ENCODE measurements around the gene DMTF1. TPM values are rescaled to one million over a fixed set of nuclear protein-coding genes. Genes with fewer than 3 reads are reported as not detected.
"Not testable (repeated sequence)": the region's sequence is repeated elsewhere in the genome, so short reads cannot be mapped to it uniquely, and the experiment has no call there.

The DMTF1 gene
- total and polyA plus RNA-seq, 2 experiments from 2014 or later = 44.6 to 68.7 TPM

DNA sequence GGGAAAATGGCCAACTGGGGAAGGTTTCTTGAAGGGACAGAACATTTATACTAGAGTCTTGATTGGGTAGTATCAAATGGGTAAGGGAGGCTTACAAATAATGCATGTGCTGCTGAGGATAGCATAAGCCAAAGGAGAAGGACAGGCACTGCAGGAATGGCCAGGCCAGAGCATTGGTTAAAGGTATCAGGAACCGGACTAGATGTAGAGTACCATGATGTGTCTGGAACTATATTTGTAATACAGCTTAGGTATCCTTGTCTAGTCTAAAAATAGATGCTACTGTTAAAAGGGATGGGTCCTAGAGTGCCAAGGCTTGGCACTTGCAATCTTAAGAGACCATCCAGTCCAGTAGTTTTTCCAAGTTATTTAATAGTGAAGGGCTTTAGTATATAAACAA lies 47.0 kb downstream of the DMTF1 start:
- Histone ChIP-seq H3K9me3 (ENCODE audit: low read depth) (no peaks in the 10 kb centered on the region), H3K4me3 (no peak overlapping the region), H3K27me3 (no peaks in the 10 kb centered on the region), H3K27ac (peak overlapping the region; percentile 44), H3K4me1 (ENCODE audit: low read depth) (no peaks in the 10 kb centered on the region), H3K36me3 (peaks cover 41% of the 10 kb centered on the region)
- TF ChIP-seq, protein P1, sequence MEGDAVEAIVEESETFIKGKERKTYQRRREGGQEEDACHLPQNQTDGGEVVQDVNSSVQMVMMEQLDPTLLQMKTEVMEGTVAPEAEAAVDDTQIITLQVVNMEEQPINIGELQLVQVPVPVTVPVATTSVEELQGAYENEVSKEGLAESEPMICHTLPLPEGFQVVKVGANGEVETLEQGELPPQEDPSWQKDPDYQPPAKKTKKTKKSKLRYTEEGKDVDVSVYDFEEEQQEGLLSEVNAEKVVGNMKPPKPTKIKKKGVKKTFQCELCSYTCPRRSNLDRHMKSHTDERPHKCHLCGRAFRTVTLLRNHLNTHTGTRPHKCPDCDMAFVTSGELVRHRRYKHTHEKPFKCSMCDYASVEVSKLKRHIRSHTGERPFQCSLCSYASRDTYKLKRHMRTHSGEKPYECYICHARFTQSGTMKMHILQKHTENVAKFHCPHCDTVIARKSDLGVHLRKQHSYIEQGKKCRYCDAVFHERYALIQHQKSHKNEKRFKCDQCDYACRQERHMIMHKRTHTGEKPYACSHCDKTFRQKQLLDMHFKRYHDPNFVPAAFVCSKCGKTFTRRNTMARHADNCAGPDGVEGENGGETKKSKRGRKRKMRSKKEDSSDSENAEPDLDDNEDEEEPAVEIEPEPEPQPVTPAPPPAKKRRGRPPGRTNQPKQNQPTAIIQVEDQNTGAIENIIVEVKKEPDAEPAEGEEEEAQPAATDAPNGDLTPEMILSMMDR (IDR thresholded peaks at IDR 0.05; ENCODE audit: low read depth, low read length) = no peak
- no peak for DNase-seq (ENCODE audit: low read depth in 1 of 2, low spot score in 1 of 2)

DNA sequence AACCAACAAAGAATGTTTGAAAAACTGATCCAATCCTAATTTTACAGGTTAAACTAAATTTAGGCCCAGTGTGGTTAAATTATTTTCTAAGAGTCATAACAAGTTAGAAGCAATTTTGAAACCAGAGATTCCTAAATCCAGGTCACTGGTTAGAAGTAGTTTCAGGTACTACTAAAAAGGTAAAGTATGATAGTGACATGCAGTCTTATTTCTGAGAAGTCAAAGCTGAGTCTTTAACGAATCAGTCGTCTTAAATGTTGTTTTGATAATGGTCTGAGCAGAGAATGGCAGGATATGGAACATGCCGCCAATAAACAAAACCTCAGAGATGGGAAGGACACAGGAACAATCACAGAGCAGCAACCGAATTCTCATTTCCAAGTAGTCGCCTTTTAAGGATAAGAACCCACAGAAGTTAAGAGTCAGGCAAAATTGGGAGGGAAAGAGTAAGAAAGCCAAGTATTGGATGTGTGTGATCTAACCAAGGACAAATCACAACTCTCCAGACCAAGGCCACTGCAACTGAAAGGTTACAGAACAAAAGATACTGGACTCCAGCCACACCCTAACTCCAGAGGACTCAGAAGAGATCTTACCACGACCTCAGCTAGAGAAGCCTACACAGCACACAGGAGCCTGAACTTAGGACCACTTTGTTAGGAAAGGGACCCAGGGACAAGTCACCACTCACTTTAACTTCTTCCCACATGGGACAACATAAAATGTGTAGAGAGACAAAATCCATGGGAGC lies 47.6 kb downstream of the DMTF1 start:
- Histone ChIP-seq H3K27me3 (no peaks in the 10 kb centered on the region), H3K4me3 (no peak overlapping the region), H3K27ac (peak overlapping the region; percentile 44), H3K4me1 (ENCODE audit: low read depth) (no peaks in the 10 kb centered on the region), H3K9me3 (ENCODE audit: low read depth) (no peaks in the 10 kb centered on the region), H3K36me3 (peaks cover 35% of the 10 kb centered on the region)
- DNase-seq (ENCODE audit: low read depth in 1 of 2, low spot score in 1 of 2) = no peak
- TF ChIP-seq, protein P1 (IDR thresholded peaks at IDR 0.05; ENCODE audit: low read depth, low read length) = no peak

GRCh38 chr7:87202208-87202607 lies 50.0 kb downstream of the DMTF1 start:
- Histone ChIP-seq H3K4me3 (no peak overlapping the region), H3K27ac (no peak overlapping the region), H3K36me3 (peaks cover 13% of the 10 kb centered on the region), H3K4me1 (ENCODE audit: low read depth) (no peaks in the 10 kb centered on the region), H3K9me3 (ENCODE audit: low read depth) (no peaks in the 10 kb centered on the region), H3K27me3 (no peaks in the 10 kb centered on the region)
- TF ChIP-seq, protein P1 (IDR thresholded peaks at IDR 0.05; ENCODE audit: low read depth, low read length) = no peak
- no peak for DNase-seq (ENCODE audit: low read depth in 1 of 2, low spot score in 1 of 2)

- no peaks in the 10 kb centered on the region for H3K27me3 ChIP-seq
- DNase-seq (ENCODE audit: low read depth in 1 of 2, low spot score in 1 of 2) = no peak
- TF ChIP-seq, protein P1 (IDR thresholded peaks at IDR 0.05; ENCODE audit: low read depth, low read length) = no peak
- no peaks in the 10 kb centered on the region for H3K9me3 ChIP-seq (ENCODE audit: low read depth)
- peaks cover 11% of the 10 kb centered on the region for H3K36me3 ChIP-seq
- H3K27ac ChIP-seq = no peak overlapping the region
- H3K4me3 ChIP-seq = no peak overlapping the region
- H3K4me1 ChIP-seq (ENCODE audit: low read depth) = no peaks in the 10 kb centered on the region
These were observed 50.5 kb downstream of the DMTF1 start for GRCh38 chr7:87202705-87203104.

DNA sequence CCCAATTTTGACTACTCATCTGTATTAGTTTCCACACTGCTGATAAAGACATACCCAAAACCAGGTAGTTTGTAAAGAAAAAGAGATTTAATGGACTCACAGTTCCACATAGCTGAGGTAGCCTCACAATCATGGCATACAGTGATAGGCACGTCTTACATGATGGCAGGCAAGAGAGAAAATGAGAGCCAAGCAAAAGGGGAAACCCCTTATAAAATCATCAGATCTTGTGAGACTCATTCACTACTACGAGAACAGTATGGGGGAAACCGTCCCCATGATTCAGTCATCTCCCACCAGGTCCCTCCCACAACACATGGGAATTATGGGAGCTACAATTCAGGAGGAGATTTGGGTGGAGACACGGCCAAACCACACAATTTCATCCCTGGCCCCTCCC lies 51.7 kb downstream of the DMTF1 start:
- DNase-seq (ENCODE audit: low read depth in 1 of 2, low spot score in 1 of 2); H3K27ac ChIP-seq; H3K4me3 ChIP-seq; H3K27me3 ChIP-seq; H3K4me1 ChIP-seq (ENCODE audit: low read depth); H3K9me3 ChIP-seq (ENCODE audit: low read depth); H3K36me3 ChIP-seq: not testable (repeated sequence)

GRCh38 chr7:87204933-87205332 lies 52.7 kb downstream of the DMTF1 start:
- no peak for DNase-seq (ENCODE audit: low read depth in 1 of 2, low spot score in 1 of 2)
- no peaks in the 10 kb centered on the region for H3K27me3 ChIP-seq
- no peaks in the 10 kb centered on the region for H3K36me3 ChIP-seq
- H3K9me3 ChIP-seq (ENCODE audit: low read depth) = no peaks in the 10 kb centered on the region
- H3K4me3 ChIP-seq = no peak overlapping the region
- TF ChIP-seq, protein P1 (IDR thresholded peaks at IDR 0.05; ENCODE audit: low read depth, low read length) = no peak
- no peak overlapping the region for H3K27ac ChIP-seq
- H3K4me1 ChIP-seq (ENCODE audit: low read depth) = no peaks in the 10 kb centered on the region

- H3K27ac ChIP-seq; H3K36me3 ChIP-seq; H3K27me3 ChIP-seq; H3K9me3 ChIP-seq (ENCODE audit: low read depth); DNase-seq (ENCODE audit: low read depth in 1 of 2, low spot score in 1 of 2); H3K4me1 ChIP-seq (ENCODE audit: low read depth); H3K4me3 ChIP-seq: not testable (repeated sequence)
These were observed 53.4 kb downstream of the DMTF1 start for GRCh38 chr7:87205701-87206100.

All from cardiac muscle cell (in vitro differentiated cells and primary cell).